GM19025 (cell line): ENCODE results near the gene PLEKHA5.

ENCODE experiments used
- ATAC-seq: cut with Tn5 transposase; IDR thresholded peaks from one replicate; pipeline ENCODE4 v1.9.1; 2021; ENCODE audit warnings: mild to moderate bottlenecking, low read depth, moderate library complexity; ENCODE audit not compliant: unreplicated experiment

PLEKHA5 gene

DNA sequence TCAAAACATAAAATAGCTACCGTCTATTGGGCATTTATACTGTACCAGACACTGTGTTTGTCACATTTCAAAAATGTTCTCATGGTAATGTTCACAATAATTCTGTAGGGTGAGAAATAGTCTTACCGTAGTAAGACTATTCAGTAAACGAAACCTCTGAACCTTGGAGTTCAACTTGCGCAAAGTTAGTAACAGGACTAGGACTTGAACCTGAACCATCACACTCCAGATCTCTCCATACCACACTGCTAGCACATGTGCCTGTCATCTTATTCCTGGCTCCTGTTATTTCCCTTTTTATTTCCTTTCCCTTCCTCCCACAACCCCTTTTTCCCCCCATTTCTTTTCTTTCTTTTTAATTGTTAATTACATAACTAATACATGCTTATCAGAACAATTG, 65.4 kb downstream of the PLEKHA5 start:
- ATAC-seq = no peak

DNA sequence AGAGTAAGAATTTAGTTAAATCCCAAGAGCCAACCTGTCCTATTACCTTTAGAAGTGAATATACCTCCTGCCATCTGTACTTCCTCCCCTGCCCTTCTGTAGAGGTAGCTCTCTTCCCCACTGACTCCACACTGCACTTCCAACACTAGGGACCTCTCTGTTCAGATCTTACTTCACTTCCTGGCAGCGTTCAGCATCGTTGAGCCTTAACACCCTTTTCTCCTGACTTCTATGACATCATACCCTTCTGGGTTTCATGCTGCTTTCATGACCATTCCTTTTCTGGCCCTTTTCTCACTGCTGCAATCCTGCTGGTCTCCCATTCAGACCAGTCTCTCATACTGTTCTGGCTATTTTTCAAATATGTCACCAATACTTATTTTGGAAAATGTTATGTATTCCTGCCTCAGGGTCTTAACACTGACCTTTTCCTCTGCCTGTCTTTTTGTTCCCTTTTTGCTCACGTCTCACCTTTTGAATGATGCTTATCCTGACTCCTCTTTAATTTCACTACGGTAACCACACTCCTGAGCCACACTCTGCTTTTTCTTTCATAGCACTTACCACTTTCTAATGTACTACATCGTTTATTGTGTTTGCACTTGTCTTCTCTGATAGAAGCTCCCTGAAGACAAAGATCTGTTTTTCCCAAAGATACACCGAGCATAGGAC, 67.6 kb downstream of the PLEKHA5 start:
- ATAC-seq = no peak

DNA sequence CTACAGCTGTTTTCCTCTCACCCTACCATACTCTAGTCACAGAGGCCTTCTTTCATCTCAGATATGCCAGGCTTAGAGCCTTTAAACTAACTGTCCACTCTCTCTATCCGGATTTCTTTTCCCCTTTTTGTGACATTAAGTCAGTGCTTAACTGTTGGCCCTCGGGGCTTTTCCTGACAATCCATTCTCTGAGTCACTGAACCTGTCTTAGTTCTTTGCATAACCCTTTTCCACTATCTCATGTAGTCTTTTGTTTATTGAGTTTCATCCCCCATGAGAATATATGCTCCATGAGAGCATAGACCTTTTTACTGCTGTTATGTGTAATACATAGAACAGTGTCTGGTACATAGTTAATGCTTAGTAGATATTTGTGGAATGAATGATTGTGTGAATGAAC, 68.7 kb downstream of the PLEKHA5 start:
- ATAC-seq = no peak

DNA sequence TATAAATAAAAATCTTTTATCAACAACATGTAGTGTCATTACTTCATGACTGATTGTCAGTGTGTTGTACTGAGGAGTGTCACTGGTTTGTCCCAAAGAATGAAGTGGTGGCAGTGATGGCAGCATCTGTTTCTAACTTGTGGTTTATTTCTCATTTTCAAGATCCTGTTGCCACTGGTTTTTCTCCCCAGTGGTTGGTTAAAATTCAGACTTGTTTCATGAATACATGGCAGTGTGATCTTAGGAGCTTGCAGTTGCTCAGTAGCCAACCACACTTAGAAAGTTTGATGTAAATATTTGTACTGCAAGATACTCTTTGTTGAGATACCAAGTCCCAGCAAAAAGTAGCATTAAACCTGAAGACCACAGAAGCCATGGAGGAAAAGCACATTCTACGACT, 69.8 kb downstream of the PLEKHA5 start:
- no peak for ATAC-seq

DNA sequence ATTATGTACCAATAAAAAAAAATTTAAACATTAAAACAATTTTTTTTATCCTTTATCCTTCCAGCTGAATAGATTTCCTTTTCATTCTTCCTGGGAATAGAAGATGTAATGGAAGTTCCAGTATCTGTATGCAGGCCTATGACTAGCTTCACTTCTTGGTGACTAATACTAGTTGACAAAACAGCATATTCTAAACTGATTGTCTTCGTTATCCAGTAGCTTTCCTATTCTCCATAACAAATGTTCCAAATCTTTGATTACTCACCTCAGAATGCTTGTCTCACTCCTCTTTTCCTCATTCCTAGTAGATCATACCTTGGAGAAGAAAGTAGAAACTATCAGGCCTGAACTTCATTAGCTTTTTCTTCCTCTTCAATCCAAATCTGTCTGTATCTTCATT, 70.7 kb downstream of the PLEKHA5 start:
- ATAC-seq = no peak

DNA sequence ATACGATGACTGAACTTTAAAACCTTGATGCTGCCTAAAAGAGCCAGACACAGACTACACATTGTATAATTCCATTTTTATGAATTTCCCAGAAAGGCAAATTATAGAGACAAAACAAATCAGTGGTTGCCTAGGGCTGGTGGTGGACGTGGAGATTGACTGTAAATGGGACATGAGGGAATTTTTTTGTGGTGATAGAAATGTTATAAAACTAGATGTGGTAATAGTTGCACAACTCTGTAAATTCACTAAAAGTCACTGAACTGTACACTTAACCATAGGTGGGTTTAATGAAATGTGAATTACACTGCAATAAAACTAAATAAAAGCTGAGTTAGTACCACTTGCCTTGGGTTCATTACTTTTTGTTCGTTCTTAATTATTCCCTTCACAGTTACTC, 72.1 kb downstream of the PLEKHA5 start:
- no peak for ATAC-seq

DNA sequence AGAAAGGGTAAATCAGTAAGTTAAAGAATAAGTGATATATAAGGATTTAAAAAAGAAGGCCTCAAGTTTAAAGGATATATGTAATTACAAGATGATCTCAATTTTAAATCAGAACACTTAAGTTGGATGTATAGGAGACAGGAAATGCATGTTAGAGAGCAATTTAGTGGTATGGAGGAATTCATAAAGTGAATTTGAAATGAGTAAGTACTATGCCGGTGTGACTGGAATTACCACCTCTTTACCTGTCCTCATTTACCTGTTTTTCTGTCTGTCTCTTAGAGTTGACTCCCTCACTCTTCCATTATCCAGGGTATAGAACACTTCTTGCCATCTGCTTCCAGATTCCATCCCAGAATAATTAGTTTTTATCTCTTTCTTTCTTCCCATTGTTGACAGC, 73.5 kb downstream of the PLEKHA5 start:
- ATAC-seq = no peak

DNA sequence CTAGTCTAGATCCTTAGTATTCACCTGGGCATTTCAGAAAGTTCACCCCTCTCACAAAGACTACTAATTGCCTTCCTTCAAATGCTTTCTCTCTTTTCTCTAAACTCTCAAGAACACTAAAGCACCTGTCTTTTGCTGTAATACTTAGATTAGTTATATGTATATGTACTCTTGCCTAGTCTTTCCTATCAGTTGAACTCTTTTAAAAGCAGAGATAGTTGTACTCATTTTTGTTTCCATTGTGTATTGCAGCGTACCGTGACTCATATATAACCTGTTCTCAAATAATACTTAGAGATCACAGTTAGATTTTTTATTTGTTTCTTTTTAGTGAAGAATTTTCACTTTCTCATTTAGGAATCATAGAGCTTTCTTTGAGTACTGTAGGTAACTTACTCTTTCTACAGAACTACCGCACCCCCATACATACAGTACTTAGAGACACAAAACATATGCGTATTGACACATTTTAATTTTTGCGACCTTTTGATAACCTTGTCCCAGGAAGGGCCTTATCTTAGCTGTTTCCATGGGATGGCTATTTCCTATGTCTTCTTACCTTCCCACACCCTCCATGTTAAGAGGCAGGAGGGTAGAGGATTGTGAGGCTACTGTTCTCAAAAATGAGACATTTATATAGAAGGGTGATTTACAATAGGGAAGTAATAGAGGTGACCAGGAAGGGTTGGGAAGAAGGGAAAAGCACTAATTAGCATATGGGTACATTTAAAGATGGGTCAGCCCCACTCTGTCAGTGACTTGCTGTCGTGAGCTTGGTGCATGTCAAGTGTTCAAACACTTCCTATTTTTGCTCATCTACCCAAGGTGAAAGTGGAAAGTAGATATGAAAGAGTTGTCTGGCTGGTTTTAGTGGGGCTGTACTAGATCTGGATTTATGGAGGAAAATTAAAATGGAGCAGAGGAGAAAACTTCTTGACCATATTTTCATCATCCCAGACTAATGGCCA, 74.3 kb downstream of the PLEKHA5 start:
- no peak for ATAC-seq

DNA sequence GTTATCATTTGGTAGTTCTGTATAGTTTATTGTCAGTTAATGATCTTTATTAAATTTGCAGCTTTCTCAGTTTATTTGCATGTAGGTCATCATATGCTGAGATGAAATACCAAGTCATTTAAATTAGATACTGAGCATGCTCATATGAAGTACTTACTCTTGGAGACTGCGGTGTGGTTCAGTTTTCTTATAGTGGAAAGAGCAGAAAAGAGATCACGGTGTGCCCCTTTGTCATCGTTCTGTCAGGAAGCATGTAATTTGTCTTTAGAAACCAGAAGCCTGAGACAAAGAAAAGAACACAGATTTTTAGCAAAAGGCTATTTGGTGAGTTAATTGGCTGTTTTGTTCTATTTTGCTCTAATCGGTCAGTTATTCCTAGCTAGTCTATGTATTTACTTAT, 75.6 kb downstream of the PLEKHA5 start:
- ATAC-seq = no peak

DNA sequence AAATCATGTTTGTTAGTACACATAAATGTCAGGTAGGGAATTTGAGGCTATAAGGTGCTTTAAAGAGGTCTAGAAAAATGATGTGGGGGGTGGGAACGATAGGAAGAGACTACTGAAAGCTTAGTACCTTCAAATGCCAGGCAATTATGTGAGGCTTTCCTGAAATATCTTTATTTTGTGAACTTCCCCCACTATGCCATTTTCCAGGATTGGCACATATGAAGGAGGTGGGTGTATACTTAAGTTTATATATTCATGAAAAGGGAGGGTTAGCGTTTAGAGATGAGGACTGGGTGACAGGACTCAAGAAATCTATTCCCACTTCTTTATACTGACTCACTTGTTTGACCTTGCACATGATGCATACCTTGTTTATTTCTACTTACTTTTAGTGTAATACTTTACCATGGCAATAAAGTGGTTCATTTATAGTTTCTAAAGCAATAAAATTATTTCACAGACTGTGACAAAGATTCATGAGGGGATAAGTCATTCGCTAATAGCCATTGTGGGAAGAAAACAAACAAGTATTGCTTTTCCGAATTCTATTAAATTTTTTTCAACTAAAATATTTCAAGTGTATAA, 77.1 kb downstream of the PLEKHA5 start:
- no peak for ATAC-seq

DNA sequence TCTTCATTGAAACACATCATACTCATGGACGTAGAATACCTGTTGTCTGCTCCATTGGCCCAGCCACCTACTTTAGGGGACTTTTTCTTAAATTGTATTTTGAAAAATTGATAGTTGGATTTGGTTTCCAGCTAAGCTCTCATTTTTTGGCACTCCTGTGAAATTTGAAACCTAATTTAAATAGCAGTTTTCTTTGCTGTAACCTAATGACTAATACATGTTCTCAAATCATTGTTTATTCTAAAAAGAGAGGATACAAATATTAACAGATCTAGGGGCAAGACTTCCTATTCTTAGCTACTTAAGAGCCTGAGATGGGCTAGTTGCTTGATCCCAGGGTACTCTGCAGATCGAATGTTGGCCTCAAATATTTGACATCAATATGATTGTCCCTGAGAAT, 78.9 kb downstream of the PLEKHA5 start:
- ATAC-seq = no peak

DNA sequence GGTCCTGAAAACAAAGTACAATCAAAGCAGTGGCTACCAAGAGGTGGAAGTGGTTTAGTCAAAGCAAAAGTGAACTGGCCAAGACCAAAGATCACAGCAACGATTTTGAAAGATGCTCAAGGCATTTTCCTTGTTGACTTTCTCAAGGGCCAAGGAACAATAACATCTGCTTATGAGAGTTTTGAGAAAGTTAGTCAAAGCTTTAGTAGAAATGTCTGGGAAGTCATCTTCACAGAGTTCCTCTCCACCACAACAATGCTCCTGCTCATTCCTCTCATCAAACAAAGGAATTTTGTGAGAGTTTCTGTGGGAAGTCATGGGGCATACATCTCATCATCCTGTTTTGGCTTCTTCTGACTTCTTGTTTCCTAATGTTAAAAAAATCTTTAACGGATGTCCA, 80.1 kb downstream of the PLEKHA5 start:
- ATAC-seq = no peak

DNA sequence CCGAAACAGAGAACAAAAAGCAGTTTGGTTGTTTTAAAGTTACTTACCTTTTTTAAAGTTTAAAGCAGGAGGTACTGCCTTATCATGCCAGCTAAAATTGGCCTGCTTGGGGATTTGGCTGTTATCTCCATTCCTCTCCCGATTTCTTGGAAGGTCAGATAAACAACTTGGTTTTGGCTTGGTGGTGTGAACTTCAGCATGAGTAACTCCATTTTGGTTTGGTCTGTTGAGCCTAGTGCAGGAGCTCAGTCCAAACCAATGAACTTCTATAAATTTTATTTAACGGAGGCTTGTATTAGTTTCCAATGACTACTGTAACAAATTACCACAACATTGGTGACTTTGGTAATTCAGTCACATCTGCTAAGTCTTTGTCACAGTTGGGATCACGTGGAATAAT, 82.3 kb downstream of the PLEKHA5 start:
- ATAC-seq = no peak

DNA sequence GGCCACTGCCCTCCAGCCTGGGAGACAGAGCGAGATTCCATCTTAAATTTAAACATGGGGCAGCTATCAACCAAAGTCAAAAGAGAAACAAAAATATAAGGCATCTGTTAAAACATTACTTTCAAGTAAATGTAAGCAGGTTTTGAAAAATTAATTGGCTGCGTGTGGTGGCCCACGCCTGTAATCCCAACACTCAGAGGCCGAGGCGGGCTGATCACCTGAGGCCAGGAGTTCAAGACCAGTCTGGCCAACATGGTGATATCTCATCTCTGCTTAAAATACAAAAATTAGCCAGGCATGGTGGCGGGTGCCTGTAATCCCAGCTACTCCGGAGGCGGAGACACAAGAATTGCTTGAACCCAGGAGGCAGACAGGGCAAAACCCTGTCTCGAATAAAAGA, 82.7 kb downstream of the PLEKHA5 start:
- no peak for ATAC-seq

DNA sequence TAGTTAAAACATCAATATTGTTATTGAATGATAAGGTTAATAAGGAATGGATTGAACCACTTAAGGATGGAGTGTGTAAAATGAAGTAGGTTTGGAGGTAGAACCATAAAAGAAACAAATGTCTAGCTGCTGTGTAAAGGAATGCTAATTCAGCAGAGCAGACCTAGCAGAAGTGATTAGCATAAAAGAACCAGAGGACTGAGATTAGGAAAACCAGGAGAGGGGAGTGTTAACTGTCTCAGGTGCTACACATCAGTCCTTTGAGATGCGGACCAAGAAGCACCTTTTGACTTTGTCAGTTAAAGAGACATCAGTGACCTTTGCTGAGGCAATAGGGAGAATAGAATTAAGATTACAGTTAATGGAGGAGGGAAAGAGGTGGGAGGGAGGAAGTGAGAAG, 84.5 kb downstream of the PLEKHA5 start:
- no peak for ATAC-seq

DNA sequence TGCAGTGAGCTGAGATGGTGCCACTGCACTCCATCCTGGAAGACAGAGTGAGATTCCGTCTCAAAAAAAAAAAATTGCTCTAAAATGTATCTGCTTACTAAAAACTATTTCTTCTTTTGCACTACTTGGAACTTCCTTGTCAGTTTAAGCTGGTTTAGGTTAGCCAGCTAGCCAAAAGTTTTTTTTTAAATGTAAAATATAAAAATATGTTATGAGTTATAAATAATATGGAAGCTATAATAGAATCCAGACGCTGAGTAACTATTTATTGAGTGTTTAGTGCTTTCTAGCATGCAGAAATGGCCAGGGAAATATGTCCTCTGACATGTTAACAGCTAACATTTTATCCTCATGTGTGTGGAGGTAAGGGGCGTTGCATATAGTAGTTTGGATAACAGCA, 85.6 kb downstream of the PLEKHA5 start:
- ATAC-seq = no peak

DNA sequence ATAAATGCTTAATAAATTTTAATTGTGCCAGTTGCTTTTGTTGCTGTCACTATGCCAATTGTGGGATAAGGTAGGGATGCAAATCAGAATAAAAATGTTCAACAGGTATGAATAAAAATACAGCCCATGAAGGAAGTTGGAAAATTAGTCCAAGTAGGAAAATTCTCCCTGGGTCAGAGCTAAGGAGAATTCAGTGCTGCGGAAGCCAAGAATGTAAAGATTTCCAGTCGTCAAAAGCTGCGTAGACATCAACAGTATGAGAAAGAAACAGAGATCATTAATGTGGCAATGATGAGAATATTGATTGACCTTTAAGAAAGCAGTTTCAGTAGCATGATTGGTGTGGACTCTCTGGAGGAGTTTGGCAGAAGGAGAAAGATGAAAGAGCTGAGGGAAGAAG, 87.9 kb downstream of the PLEKHA5 start:
- no peak for ATAC-seq

DNA sequence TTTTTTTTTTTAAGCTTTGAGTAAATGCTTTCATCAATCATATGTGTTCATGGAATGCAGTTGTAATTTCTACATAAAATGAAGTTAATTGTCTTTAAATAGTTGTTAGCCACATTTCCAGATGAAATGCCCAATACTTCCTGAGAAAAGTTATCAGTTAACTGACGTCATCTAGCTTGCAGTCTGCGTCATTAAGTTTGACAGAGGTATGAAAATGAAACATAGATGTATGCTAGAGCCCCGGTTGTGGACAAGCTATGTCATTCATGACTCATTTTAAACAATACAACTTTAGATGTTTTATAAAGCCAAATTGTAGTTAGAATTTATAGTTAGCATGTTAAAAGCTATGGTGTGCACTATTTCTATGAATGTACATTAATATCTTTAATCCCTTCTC, 90.7 kb downstream of the PLEKHA5 start:
- ATAC-seq = no peak

DNA sequence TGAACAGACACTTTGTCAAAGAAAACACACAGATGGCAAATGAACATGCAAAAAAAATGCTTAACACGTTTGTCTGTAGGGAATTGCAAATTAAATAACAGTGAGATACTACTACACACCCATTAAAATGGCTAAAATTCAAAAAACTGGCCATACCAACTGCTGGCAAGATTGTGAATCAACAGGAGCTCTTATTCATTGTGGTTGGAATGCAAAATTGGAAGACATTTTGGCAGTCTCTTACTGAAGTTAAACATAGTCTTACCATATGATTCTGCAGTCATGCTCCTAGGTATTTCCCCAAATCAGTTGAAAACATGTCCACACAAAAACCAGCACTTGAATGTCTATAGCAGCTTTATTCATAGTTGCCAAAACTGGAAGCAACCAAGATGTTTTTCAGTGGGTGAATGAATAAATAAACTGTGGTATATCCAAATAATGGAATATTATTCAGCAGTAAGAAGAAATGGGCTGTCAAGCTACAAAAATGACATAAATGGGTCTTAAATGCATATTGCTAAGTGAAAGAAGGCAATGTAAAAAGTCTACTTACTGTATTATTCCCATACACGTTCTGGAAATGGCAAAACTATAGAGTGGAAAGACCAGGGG, 91.4 kb downstream of the PLEKHA5 start:
- no peak for ATAC-seq

DNA sequence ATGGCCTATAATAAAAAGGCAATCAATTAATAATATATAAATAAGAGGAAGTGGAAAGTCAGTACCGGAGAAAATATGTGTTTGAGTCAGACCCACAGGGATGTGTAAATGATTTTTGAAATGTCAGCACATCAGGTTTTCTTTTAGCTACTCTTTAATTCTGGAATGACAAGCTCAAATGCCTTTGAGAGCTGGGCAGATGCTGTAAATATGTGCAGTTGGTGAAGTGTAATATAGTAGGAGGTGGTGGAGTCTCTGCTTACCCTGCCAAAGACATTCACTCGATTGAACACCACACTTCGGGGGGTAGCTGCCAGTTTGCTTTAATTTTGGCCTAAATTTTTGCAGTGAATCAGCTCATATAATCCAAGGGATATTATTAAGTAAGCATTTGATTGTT, 93.0 kb downstream of the PLEKHA5 start:
- no peak for ATAC-seq

DNA sequence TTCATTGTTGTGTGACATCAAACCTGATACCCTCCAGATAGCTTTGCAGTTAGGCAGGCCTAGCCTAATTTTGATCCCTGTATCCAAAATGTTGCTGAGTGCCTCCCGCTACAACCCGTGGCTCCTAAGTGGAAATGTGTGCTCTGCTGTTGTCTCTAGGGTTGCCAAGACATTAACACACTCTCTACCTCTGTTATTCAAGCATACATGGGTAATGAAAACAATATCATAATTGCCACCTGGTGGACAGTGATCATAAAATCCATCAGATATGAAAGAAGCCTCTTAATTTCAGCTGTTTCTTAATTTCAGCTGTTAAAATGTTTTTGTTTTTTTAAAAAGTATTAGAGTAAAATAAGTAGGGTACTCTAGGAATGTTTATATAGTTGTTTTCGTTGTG, 93.5 kb downstream of the PLEKHA5 start:
- no peak for ATAC-seq
